OCI-LY3 (cell line): ENCODE measurements around the gene PAX5.

Source experiments
- H2AFZ ChIP-seq: fragments of 200-600, 300-600 bp; shearing (Covaris generic); 2 replicates; pipeline ENCODE4 v1.6.0; 2014; ENCODE audit warnings: antibody characterized with exemption, low read depth, low read length
- H3K27ac ChIP-seq: fragments of 200-600, 300-600 bp; sonication (generic); 2 replicates; pipeline ENCODE4 v1.5.1; 2014; ENCODE audit warnings: mild to moderate bottlenecking, low read length, moderate library complexity, mixed read lengths
- H3K27me3 ChIP-seq: fragments of 200-600, 300-600 bp; sonication (generic); 2 replicates; pipeline ENCODE4 v1.6.1; 2014; ENCODE audit warnings: low read depth, low read length, mixed read lengths
- H3K36me3 ChIP-seq: fragments of 200-600, 300-600 bp; sonication (generic); replicated peaks from 2 replicates; pipeline ENCODE3; 2014; ENCODE audit warnings: low read depth, low read length, mixed read lengths
- H3K4me1 ChIP-seq: fragments of 300-600, 200-600 bp; sonication (generic); 2 replicates; pipeline ENCODE4 v1.6.1; 2014; ENCODE audit warnings: low read length, mixed read lengths
- H3K4me2 ChIP-seq: fragments of 200-600, 300-600 bp; sonication (generic); 2 replicates; pipeline ENCODE4 v1.6.1; 2014; ENCODE audit warnings: low read length, mixed read lengths
- H3K4me3 ChIP-seq: fragments of 300-600, 200-600 bp; sonication (generic); 2 replicates; pipeline ENCODE4 v1.5.1; 2014; ENCODE audit warnings: antibody characterized with exemption, mild to moderate bottlenecking, low read length, moderate library complexity
- H3K79me2 ChIP-seq: fragments of 300-600, 200-600 bp; shearing (Covaris generic); 2 replicates; pipeline ENCODE4 v1.6.1; 2014; ENCODE audit warnings: mild to moderate bottlenecking, low read length, mixed read lengths
- H3K9ac ChIP-seq: fragments of 300-600, 200-600 bp; shearing (Covaris generic); 2 replicates; pipeline ENCODE4 v1.6.0; 2014; ENCODE audit warnings: mild to moderate bottlenecking, low read length, moderate library complexity
- H3K9me3 ChIP-seq: fragments of 200-600, 300-600 bp; shearing (Covaris generic); 2 replicates; pipeline ENCODE4 v1.6.1; 2014; ENCODE audit warnings: low read length, mixed read lengths; ENCODE audit not compliant: insufficient read depth
- H4K20me1 ChIP-seq: fragments of 200-600, 300-600 bp; sonication (generic); 2 replicates; pipeline ENCODE4 v1.6.1; 2016; ENCODE audit warnings: low read length, mixed read lengths; ENCODE audit not compliant: insufficient read depth
- EZH2phosphoT487 ChIP-seq: fragments of 200-600 bp; shearing (Covaris generic); IDR thresholded peaks from 2 replicates; pipeline ENCODE4 v1.6.1; 2018; ENCODE audit warnings: antibody characterized with exemption, mixed run types, low read depth
- TF ChIP-seq, protein P1 (sequence below): fragments of 200-600, 300-600 bp; sonication (generic); IDR thresholded peaks from 2 replicates; pipeline ENCODE4 v1.5.1; 2014; ENCODE audit warnings: antibody characterized with exemption, low read length, low read depth

Gene PAX5

DNA sequence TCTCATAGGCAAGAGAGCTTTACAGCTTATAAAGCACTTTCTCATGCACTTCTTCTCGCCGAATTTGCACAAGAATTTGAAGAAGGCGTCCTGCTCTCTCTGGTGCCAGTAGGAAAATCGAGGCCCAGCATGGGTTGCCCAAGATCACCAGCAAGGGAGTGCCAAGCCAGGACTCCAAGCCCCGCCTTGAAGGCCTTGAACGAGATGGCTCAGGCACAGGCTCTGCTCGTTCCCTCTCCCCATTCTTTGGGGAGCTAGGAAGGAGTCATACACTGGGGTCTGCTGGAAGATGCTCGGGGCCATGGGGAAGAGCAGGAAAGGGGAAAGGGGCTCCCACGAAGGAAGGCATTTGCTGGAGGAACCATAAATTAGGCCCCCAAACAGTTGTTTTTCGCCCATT, 46.7 kb downstream of the PAX5 start:
- peaks cover 74% of the 10 kb centered on the region for H4K20me1 ChIP-seq
- TF ChIP-seq EZH2phosphoT487 = no peak
- TF ChIP-seq, protein P1, sequence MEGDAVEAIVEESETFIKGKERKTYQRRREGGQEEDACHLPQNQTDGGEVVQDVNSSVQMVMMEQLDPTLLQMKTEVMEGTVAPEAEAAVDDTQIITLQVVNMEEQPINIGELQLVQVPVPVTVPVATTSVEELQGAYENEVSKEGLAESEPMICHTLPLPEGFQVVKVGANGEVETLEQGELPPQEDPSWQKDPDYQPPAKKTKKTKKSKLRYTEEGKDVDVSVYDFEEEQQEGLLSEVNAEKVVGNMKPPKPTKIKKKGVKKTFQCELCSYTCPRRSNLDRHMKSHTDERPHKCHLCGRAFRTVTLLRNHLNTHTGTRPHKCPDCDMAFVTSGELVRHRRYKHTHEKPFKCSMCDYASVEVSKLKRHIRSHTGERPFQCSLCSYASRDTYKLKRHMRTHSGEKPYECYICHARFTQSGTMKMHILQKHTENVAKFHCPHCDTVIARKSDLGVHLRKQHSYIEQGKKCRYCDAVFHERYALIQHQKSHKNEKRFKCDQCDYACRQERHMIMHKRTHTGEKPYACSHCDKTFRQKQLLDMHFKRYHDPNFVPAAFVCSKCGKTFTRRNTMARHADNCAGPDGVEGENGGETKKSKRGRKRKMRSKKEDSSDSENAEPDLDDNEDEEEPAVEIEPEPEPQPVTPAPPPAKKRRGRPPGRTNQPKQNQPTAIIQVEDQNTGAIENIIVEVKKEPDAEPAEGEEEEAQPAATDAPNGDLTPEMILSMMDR = no peak
- H3K27ac ChIP-seq = no peak overlapping the region
- peaks cover 74% of the 10 kb centered on the region for H3K36me3 ChIP-seq
- no peak overlapping the region for H2AFZ ChIP-seq
- H3K4me3 ChIP-seq = no peak overlapping the region
- peaks cover 32% of the 10 kb centered on the region for H3K4me1 ChIP-seq
- H3K4me2 ChIP-seq = no peak overlapping the region
- H3K9me3 ChIP-seq = no peaks in the 10 kb centered on the region
- no peaks in the 10 kb centered on the region for H3K27me3 ChIP-seq
- H3K79me2 ChIP-seq = peaks cover 100% of the 10 kb centered on the region
- no peak overlapping the region for H3K9ac ChIP-seq

DNA sequence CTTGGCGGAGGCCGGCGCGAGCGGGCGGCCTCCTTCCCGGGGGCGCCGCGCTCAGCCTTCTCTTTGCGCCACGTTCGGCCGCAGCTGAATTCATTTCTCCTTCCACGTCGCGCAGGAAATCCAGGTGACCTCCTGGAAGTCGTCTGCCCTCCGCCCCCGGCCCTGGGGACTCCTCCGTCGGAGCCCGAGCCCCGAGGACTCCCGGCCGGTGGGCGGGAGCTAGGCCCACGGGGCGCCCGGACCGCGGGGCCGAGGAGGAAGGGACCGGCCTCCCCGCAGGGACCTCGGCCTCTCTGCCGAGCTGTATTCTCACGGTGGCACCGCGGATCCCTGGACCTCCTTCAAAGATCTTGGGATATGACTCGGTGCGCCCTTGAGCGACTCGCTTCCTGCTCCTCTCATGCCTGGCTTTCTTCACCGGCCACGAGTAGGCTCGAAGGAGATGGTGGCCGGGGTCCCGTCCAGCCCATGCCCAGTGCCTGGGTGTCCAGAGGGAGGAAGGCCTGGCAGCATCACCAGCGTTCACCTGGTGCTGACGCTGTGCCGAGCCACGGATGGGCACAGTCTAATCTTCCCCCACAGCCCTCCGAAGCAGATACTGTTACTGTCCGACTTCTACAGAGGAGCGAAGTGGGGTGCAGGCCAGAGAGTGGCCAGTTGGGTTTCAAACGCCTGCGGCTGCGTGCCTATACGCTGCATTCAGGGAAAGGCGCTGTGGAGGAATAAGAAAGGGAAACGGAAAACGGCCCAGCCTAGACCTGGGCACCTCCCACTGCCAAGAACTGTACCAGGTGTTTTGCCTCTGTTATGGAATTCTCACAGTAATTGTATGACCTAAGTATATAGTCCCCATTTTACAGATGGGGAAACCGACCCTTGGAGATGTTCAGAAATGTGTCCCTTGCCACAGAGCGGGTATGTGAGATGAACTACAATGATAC, 47.3 kb downstream of the PAX5 start:
- no peak overlapping the region for H3K27ac ChIP-seq
- H3K79me2 ChIP-seq = peaks cover 100% of the 10 kb centered on the region
- peaks cover 69% of the 10 kb centered on the region for H3K36me3 ChIP-seq
- H3K9me3 ChIP-seq = no peaks in the 10 kb centered on the region
- peaks cover 78% of the 10 kb centered on the region for H4K20me1 ChIP-seq
- peaks cover 26% of the 10 kb centered on the region for H3K4me1 ChIP-seq
- no peak overlapping the region for H3K4me3 ChIP-seq
- no peak overlapping the region for H2AFZ ChIP-seq
- H3K9ac ChIP-seq = no peak overlapping the region
- H3K27me3 ChIP-seq = no peaks in the 10 kb centered on the region
- TF ChIP-seq, protein P1 = no peak
- no peak for TF ChIP-seq EZH2phosphoT487
- no peak overlapping the region for H3K4me2 ChIP-seq

DNA sequence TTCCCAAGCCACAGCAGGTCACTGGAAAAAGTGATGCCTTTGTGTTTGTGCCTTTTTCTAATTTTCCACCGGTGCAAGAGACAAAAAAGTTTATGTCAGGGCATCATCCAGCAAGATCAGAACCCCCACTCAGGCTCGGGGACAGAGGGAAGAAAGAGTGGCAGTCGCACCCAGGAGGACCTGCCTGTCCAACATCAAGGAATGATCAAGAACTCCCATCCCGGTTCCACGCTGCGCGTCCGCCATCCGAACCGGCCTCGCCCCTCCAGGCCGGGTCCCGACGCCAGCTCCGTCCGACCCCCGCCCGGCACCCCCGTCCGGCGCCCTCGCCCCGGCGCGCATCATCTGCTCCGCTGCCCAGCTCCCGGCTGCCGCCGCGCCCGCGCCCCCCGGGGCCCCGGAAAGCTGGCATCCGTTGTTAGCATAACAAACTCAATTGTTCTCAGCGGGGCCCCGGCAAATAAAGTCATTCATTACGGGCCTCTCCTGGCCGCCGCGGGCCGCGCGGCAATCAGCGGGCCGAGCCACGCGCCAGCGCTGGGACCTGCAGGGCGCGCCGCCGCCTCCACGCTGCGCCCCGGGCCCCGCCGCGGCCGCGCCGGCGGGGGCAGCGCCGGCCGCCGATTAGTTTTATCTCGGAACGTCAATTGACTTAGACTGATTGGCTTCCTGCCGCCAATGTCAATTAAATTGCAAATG, 48.1 kb downstream of the PAX5 start:
- Histone ChIP-seq H3K36me3 (peaks cover 67% of the 10 kb centered on the region), H3K27me3 (no peaks in the 10 kb centered on the region), H3K4me2 (no peak overlapping the region), H3K79me2 (peaks cover 100% of the 10 kb centered on the region), H3K4me3 (no peak overlapping the region), H3K9ac (no peak overlapping the region), H3K27ac (no peak overlapping the region), H3K9me3 (no peaks in the 10 kb centered on the region), H3K4me1 (peaks cover 24% of the 10 kb centered on the region), H4K20me1 (peaks cover 82% of the 10 kb centered on the region), H2AFZ (no peak overlapping the region)
- TF ChIP-seq, protein P1 = no peak
- TF ChIP-seq EZH2phosphoT487 = no peak
